Activated gamma-delta T cell (primary cell): ENCODE measurements around the gene CPSF7.

ENCODE experiments used
- DNase-seq: peaks from one replicate; lab custom pipeline; 2025; lab: John Stamatoyannopoulos, UW

CPSF7 gene

DNA sequence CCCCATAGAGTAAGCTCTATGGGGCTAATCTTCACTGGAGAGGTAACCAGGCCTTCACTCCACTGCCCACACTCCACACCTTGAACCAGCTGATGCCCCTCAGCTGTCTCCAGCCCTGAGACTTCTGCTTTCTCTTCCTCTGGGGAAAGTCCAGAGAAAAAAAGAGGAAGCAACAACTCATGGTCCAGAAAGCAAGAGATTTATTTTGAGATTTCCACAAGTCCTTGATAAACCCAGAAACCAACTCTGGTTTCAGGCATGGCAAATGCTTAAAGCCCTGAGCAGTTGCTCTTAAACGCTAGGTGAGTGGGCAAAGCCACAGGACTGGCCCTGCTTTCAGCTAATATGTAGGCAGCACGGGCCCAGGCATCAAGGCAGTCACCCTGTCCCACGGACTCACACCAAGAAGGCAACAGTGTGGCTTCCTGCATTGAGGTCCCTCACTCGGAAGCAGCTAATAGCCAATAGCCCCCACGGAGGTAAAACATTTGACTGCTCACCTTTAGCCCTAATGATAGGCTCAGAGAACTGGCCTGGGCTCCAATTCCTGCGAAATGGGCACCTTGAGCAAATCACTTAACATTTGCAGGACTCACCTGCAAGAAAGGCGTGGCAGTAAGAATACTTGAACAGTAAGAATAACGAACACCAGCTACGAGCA lies 72.4 kb downstream of the CPSF7 start:
- no peak for DNase-seq

DNA sequence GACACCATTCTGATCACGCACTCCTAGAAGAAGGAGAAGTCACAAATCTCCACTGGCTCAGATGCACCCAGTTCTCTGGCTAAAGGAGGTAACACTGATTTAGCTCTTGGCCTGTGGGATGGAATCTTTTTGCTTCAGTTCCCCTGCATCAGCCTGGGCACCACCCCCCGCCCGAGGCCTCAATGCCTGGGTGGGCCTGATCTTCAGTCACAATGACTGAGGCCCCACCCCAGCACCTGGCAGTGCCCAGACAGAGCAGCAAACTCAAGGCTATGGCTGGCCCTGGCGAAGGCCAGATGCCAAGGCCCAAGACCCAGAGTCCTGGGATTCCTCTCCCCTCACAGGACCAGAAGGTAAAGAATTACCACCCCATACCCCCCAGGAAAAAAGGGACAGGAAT lies 73.1 kb downstream of the CPSF7 start:
- DNase-seq = no peak

DNA sequence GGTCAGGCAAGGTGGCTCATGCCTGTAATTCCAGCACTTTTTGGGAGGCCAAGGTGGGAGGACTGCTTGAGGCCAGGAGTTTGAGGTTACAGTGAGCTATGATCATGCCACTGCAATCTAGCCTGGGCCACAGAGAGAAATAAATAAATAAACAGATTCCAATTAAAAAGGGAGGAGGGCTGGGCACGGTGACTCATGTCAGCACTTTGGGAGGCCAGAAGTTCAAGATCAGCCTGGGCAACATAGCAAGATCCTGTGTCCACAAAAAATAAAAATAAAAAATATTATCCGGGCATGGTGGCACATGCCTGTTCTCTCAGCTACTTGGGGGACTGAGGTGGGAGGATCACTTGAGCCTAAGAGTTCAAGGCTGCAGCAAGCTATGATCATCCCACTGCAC lies 75.6 kb downstream of the CPSF7 start:
- DNase-seq = no peak

DNA sequence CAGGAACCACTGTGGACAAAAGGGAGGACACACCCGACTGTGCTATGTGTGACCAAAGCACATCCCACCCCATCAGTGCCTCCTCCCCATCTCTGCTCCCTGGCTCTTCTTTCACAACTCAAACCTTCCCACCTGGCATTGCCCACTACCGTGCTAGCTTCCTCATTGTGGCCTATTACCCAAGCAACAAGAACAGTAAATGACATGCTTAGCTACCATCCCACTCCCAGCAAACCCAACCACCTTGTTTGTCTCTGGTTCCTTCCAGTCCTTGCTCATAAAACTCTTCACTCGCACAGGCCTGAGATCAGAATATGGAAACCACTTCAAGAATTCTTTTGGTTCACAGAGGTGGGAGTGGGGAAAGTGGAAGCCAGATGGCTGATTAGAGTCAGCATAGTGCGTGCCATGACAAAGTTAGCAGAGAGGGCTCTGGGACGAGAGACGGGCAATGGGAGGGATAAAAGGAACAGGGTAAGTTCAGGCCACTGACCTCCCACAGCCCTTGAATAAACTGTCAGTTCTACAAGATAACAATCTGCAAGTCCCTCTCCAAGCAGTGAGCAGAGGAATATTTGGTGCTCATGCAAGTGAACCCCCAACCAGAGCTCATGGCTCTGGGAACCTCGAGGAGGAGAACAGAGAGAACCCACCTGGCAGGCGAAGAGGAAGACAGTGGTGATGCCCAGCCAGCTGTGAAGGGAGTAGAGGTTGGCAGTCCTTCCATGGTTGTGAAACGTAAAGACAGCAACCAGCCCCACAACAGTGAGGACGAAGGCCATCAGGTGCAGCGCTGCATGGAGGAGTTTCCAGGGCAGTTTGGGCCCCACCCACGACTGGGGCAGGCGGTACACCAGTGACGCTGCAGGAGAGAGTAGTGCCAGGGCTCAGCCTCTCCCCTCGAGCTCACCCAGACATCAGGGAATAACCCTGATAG lies 76.4 kb downstream of the CPSF7 start:
- no peak for DNase-seq
